Activated CD8-positive, alpha-beta memory T cell treated with anti-CD3 and anti-CD28 coated beads, Interleukin-2, amount 10 ng/mL, durations not matched to agents 7 days and 5 days (primary cell): ENCODE results near the gene SLC38A10. TPM values are rescaled to one million over a fixed set of nuclear protein-coding genes. Genes with fewer than 3 reads are reported as not detected.

Experiments
- ATAC-seq: fragments of 150-1000 bp; cut with Tn5 transposase; one replicate; pipeline ENCODE4 v1.10.0; 2021; ENCODE audit warnings: moderate library complexity
- CTCF ChIA-PET: fragments of 350-600 bp; sonication (Branson Sonifier 250); formaldehyde crosslinking; loops from one replicate; lab custom pipeline; 2021; ENCODE audit warnings: antibody characterized with exemption; lab: Charles Lee
- DNase-seq: peaks from one replicate; pipeline ENCODE4 v3.0.0-alpha.2; 2020
- H3K27ac Mint-ChIP-seq: one replicate; pipeline ENCODE4 v1.8.0; 2021; ENCODE audit warnings: mild to moderate bottlenecking, mixed read lengths
- H3K27me3 Mint-ChIP-seq: one replicate; pipeline ENCODE4 v1.8.0; 2021; ENCODE audit warnings: mixed read lengths
- H3K36me3 Mint-ChIP-seq: one replicate; pipeline ENCODE4 v1.8.0; 2021; ENCODE audit warnings: mild to moderate bottlenecking, mixed read lengths
- H3K4me1 Mint-ChIP-seq: one replicate; pipeline ENCODE4 v1.8.0; 2021; ENCODE audit warnings: mixed read lengths
- H3K4me3 Mint-ChIP-seq: one replicate; pipeline ENCODE4 v1.8.0; 2021; ENCODE audit warnings: mild to moderate bottlenecking, moderate library complexity, mixed read lengths
- H3K9me3 Mint-ChIP-seq: one replicate; pipeline ENCODE4 v1.8.0; 2022; ENCODE audit warnings: low read depth, mixed read lengths
- total RNA-seq, 2 experiments: library from RNA; stranded (reverse); gene quantifications; one replicate each; pipeline ENCODE4 v1.2.3, GENCODE V29; 2021

The SLC38A10 gene
- total RNA-seq, 2 experiments from 2014 or later = 81.7 to 88.7 TPM

- DNase-seq = no peak
- no peak overlapping the region for H3K4me3 Mint-ChIP-seq
- no peak for ATAC-seq
- H3K27me3 Mint-ChIP-seq = no peaks in the 10 kb centered on the region
- peaks cover 4% of the 10 kb centered on the region for H3K4me1 Mint-ChIP-seq
- H3K27ac Mint-ChIP-seq = no peak overlapping the region
- CTCF ChIA-PET = interaction anchor here (0.6 to 2.8 kb wide), 16 partner anchors 14 to 348 kb away, joined by 3 to 22 read pairs (median 4); partner anchors contain the start of genes NDUFAF8, SLC38A10 and TEPSIN
- no peaks in the 10 kb centered on the region for H3K9me3 Mint-ChIP-seq
- peaks cover 17% of the 10 kb centered on the region for H3K36me3 Mint-ChIP-seq
These were observed 42.1 kb downstream of the SLC38A10 start for GRCh38 chr17:81252987-81253329.

- Mint-ChIP-seq H3K27me3 (no peaks in the 10 kb centered on the region), H3K9me3 (no peaks in the 10 kb centered on the region), H3K4me1 (peaks cover 4% of the 10 kb centered on the region), H3K36me3 (peaks cover 17% of the 10 kb centered on the region), H3K4me3 (no peak overlapping the region), H3K27ac (no peak overlapping the region)
- ATAC-seq = no peak
- CTCF ChIA-PET = interaction anchor here (0.6 to 2.8 kb wide), 16 partner anchors 13 to 349 kb away, joined by 3 to 22 read pairs (median 4); partner anchors contain the start of genes NDUFAF8, SLC38A10 and TEPSIN
- DNase-seq = no peak
These were observed 42.7 kb downstream of the SLC38A10 start for GRCh38 chr17:81252326-81252986.

GRCh38 chr17:81251709-81252301 lies 43.3 kb downstream of the SLC38A10 start:
- H3K27me3 Mint-ChIP-seq = no peaks in the 10 kb centered on the region
- peaks cover 17% of the 10 kb centered on the region for H3K36me3 Mint-ChIP-seq
- DNase-seq = no peak
- ATAC-seq = no peak
- CTCF ChIA-PET = no interaction called here
- H3K9me3 Mint-ChIP-seq = no peaks in the 10 kb centered on the region
- H3K4me3 Mint-ChIP-seq = no peak overlapping the region
- peaks cover 4% of the 10 kb centered on the region for H3K4me1 Mint-ChIP-seq
- H3K27ac Mint-ChIP-seq = no peak overlapping the region

DNA sequence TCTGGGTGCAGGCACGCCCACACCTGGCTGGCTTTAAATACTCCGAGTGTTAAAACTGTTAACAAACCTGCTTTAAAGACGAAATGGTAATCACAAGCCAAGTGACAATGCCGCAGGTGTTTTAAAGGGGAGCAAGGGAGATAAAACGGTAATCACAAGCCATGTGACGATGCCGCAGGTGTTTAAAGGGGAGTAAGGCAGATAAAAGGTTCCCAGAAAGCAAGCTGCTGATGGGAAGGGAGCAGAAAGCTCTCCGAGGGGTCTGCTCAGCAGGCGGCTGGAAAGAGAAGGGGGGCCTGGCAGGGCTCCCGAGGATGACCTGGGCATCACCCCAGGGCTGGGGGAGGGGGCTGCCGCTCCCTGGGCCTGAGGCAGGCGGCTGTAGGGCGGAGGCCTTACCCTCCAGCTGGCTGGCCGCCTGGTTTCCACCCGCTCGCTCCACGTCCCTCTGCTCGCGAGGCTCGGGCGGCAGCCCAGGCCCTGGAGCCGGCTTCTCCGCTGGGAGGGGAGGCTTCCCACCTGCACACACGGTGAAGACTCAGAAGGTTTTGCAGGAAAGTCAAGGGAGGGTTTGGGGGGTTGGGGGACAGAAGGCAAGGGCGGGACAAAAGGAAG lies 43.9 kb downstream of the SLC38A10 start:
- Mint-ChIP-seq H3K4me3 (no peak overlapping the region), H3K27ac (no peak overlapping the region), H3K36me3 (peaks cover 17% of the 10 kb centered on the region), H3K4me1 (peaks cover 4% of the 10 kb centered on the region), H3K27me3 (no peaks in the 10 kb centered on the region), H3K9me3 (no peaks in the 10 kb centered on the region)
- no peak for DNase-seq
- ATAC-seq = no peak
- CTCF ChIA-PET = no interaction called here

DNA sequence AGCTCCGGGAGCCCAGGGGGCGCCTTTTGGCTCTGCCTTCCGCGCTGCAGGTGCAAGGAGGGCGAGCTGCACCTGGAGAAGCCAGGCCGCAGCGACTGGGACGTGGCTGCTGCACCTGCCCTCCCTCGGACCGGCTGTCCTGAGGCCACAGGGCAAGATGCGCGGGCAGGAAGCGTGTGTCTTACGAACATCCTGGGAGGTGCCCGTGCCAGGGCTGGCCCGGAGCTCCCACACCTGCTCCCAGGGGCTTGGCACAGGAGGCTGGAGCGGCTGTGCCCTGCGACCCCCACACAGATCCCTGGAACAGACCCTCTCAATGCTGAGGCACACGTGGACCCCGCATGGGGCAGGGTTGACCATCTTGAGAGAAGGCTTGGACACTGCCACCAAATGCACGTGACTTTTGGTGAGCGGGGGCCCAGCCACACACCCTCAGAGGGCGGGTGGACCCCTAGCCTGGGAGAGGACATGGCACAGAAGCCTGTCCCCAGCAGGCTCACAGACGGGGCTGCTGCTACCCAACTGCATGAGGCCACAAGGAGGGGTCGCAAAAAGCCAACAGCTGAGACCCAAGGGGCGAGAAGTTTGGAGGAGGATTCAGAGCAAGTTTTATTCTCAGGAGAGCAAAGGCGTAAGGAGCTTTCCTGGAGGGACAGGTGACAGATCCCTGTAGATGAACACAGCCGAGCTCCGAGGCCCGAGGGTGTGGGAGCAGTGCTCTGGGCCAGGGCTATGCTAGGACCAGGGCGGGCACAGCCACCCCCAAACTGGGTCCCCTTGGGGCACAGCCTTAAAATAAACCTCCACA lies 44.6 kb downstream of the SLC38A10 start:
- peaks cover 17% of the 10 kb centered on the region for H3K36me3 Mint-ChIP-seq
- DNase-seq (no peak), ATAC-seq (no peak)
- no peaks in the 10 kb centered on the region for H3K27me3 Mint-ChIP-seq
- CTCF ChIA-PET = no interaction called here
- no peaks in the 10 kb centered on the region for H3K9me3 Mint-ChIP-seq
- H3K4me3 Mint-ChIP-seq = no peak overlapping the region
- H3K4me1 Mint-ChIP-seq = peaks cover 4% of the 10 kb centered on the region
- no peak overlapping the region for H3K27ac Mint-ChIP-seq

DNA sequence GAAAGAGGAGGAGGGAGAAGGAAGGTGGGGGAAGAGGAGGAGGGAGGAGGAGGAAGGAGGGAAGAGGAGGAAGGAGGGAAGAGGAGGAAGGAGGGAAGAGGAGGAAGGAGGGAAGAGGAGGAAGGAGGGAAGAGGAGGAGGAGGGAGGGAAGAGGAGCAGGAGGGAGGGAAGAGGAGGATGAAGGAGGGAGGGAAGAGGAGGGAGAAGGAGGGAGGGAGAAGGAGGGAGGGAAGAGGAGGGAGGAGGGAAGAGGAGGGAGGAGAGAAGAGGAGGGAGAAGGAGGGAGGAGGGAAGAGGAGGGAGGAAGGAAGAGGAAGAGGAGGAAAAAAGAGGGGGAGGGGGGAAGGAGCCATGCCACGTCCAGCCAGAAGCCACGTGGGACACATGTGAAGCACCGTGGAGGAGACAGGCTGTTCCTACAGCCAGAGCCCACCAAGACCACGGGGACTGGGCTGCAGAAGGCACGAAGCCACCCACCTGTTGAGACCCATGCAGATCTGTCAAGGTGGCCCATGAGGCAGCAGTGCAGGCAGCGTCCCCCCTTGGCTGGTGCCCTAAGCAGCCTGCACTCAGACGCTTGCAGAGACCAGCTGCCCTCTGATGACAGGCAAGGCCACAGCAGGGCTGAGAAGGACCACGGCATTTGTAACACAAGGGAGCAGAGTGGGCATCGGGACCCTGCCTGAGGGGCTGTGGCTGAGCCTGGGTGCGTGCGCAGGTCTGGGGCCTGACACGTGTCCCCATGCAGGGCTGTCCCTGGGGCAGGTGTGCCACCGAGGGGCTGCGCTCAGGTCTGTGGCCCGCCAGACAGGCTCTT lies 45.7 kb downstream of the SLC38A10 start:
- H3K27ac Mint-ChIP-seq = no peak overlapping the region
- no peaks in the 10 kb centered on the region for H3K27me3 Mint-ChIP-seq
- H3K4me1 Mint-ChIP-seq = peaks cover 12% of the 10 kb centered on the region
- no peak for ATAC-seq
- peaks cover 17% of the 10 kb centered on the region for H3K36me3 Mint-ChIP-seq
- CTCF ChIA-PET = no interaction called here
- DNase-seq = no peak
- no peak overlapping the region for H3K4me3 Mint-ChIP-seq
- no peaks in the 10 kb centered on the region for H3K9me3 Mint-ChIP-seq

DNA sequence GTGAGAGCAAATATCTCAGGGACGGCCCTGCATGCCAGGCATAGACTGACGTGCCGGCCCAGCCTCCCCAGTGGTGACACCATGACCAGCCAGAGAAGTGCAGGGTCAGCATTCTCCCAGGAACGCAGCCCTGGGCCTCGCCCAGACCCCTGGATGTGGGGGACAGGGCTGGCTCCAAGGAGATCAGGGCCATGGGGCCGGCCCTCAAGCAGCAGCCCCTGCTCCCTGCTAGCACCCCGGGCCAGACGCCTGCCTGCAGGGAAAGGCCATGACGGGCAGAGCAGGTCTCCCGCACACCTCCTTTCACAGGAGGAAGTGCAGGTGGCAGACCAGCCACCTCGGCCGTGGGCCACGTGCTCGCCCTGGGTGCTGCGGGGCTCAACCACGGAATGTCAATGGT lies 46.5 kb downstream of the SLC38A10 start:
- Mint-ChIP-seq H3K36me3 (peaks cover 15% of the 10 kb centered on the region), H3K4me1 (peaks cover 12% of the 10 kb centered on the region), H3K9me3 (no peaks in the 10 kb centered on the region), H3K27me3 (no peaks in the 10 kb centered on the region), H3K4me3 (no peak overlapping the region), H3K27ac (no peak overlapping the region)
- DNase-seq (no peak), ATAC-seq (no peak)
- CTCF ChIA-PET = interaction anchor here (1.3 kb wide), 1 partner anchor 236 kb away, joined by 4 read pairs; no protein-coding TSS in a partner anchor

DNA sequence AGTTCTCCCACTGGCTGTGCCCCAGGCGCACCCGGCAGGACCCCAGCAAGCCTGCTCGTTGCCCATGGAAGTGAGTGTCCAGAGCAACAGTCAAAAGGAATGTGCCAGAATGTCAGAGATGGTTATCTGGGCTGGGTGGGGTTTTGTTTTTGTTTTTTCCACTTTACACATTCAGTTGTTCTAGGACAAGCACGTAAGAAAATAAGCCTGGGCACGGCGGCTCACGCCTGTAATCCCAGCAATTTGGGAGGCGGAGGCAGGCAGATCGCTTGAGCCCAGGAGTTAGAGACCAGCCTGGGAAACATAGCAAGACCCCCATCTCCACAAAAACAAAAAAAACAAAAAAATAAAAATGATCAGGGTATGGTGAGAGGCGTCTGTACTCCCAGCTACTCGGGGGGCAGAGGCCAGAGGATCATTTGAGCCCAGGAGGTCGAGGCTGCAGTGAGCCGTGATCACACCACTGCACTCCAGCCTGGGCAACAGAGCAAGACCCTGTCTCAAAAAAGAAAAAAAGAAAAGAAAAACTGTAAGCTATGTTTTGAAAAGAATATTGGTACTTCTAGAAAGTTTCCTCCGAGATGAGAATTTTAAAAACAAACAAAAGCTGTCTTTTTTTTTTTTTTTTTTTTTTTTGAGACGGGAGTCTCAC lies 47.6 kb downstream of the SLC38A10 start:
- Mint-ChIP-seq H3K4me1 (peaks cover 9% of the 10 kb centered on the region), H3K9me3 (no peaks in the 10 kb centered on the region), H3K4me3 (no peak overlapping the region), H3K27ac (no peak overlapping the region), H3K36me3 (peaks cover 11% of the 10 kb centered on the region), H3K27me3 (no peaks in the 10 kb centered on the region)
- DNase-seq (no peak), ATAC-seq (no peak)
- CTCF ChIA-PET = interaction anchor here (1.3 kb wide), 1 partner anchor 237 kb away, joined by 4 read pairs; no protein-coding TSS in a partner anchor

DNA sequence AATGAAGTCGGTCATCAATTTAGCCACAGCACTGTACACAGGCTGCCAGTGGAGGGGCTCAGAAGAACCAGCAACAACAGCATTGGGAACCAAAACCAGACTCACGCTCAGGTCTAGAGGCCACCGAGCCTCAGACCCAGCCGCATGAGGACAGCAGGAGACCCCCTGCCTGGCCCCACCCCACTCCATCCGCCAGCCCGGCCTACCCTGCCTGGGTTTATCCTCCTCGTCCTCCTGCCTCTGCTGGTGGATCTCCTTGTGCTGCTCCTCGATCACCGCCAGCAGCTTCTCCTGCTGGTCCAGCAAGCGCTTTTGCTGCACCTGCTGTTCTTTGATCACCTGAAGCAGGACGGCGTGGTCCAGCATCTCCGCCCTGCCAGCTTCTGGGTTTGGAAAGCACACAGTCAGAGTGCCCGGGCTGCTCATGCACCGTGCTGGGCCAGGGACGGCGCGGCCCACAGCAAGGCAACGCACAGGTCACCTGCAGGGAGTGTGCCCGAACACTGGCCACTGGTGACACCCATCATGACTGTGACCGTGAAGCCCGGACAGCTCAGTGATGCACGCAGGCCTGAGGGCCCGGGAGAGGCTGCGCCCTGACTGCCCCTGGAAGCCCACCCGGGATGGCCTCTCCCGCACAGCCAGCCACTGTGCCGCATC lies 48.3 kb downstream of the SLC38A10 start:
- ATAC-seq (no peak), DNase-seq (no peak)
- CTCF ChIA-PET = no interaction called here
- Mint-ChIP-seq H3K27ac (no peak overlapping the region), H3K9me3 (no peaks in the 10 kb centered on the region), H3K4me1 (peaks cover 14% of the 10 kb centered on the region), H3K27me3 (no peaks in the 10 kb centered on the region), H3K36me3 (peaks cover 9% of the 10 kb centered on the region), H3K4me3 (no peak overlapping the region)

DNA sequence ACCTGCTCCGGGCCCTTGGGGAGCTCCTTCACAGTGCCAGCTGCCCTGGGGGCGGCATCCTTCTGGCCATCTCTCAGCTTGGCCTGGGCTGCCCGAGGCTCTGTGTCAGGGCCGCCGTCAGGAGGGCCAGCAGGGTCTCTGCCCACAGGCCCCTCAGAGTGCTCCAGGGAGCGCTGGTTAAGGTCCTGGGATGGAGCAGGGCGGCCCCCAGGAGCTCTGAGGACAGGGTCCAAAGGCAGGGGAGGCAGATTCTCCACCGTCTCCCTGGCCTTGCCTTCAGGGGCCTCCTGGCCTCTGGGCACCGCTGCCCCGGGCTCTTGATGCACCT lies 48.8 kb downstream of the SLC38A10 start:
- H3K4me1 Mint-ChIP-seq = peaks cover 19% of the 10 kb centered on the region
- H3K9me3 Mint-ChIP-seq = no peaks in the 10 kb centered on the region
- DNase-seq (no peak), ATAC-seq (no peak)
- no peaks in the 10 kb centered on the region for H3K27me3 Mint-ChIP-seq
- H3K4me3 Mint-ChIP-seq = no peak overlapping the region
- CTCF ChIA-PET = no interaction called here
- no peak overlapping the region for H3K27ac Mint-ChIP-seq
- H3K36me3 Mint-ChIP-seq = peaks cover 9% of the 10 kb centered on the region

DNA sequence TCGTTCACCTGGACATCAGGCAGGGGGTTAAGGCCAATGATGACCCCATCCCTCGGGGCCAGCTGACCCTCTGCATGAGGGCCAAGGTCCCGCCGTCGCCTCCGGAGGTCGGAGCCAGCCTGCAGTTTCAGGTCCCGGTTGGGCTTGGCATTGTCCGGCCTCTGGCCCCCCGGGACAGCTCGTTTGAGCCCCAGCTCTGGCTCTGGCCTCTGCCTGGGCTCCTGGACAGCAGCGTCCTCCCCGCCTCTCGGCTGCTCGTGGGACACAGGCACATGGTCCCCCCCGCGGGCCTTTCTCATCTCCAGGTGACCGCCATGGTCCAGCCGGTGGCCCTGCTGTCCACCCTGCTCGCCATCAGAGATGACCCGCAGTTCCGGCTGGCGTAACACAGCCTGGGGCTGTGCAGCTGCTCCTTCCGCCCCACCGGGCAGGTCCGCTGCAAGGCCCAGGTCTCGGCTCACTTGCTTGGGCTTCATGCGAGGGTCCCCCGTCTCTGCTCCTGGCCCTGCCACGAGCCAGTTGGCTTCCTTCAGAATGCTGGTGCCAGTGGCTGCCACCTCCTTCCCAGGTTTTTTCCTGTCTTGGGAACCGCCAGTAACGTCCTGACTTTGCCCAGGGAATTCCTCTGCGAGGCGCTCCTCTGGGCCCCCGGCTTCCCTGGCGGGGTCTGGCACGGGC lies 49.3 kb downstream of the SLC38A10 start:
- Mint-ChIP-seq H3K27ac (no peak overlapping the region), H3K9me3 (no peaks in the 10 kb centered on the region), H3K4me1 (peaks cover 24% of the 10 kb centered on the region), H3K4me3 (no peak overlapping the region), H3K27me3 (no peaks in the 10 kb centered on the region), H3K36me3 (peaks cover 9% of the 10 kb centered on the region)
- ATAC-seq (no peak), DNase-seq (no peak)
- CTCF ChIA-PET = interaction anchor here (1.0 kb wide), 1 partner anchor 239 kb away, joined by 3 read pairs; no protein-coding TSS in a partner anchor
